Cardiac muscle cell (in vitro differentiated cells and primary cell): Measurements from ENCODE around the gene GRK3. TPM values are rescaled to one million over a fixed set of nuclear protein-coding genes. Genes with fewer than 3 reads are reported as not detected.
"Not testable (repeated sequence)": the region's sequence is repeated elsewhere in the genome, so short reads cannot be mapped to it uniquely, and the experiment has no call there.

ENCODE experiments used
- DNase-seq, 2 donors: peaks; one replicate each; pipeline versions ENCODE4 v3.0.0 to v3.0.0-alpha.2; 2010 to 2017; ENCODE audit warnings: low read depth in 1 of 2, low spot score in 1 of 2
- H3K27ac ChIP-seq: fragments of 200-600 bp; sonication (generic); 2 replicates; pipeline ENCODE4 v1.5.1; 2016
- H3K27me3 ChIP-seq: fragments of 200-600 bp; sonication (generic); 2 replicates; pipeline ENCODE4 v1.6.0; 2016; ENCODE audit warnings: control low read depth
- H3K36me3 ChIP-seq: fragments of 200-600 bp; sonication (generic); 2 replicates; pipeline ENCODE4 v1.5.1; 2016; ENCODE audit warnings: control low read depth
- H3K4me1 ChIP-seq: fragments of 200-600 bp; sonication (generic); 2 replicates; pipeline ENCODE4 v1.8.1; 2017; ENCODE audit warnings: low read depth, mild to moderate bottlenecking, mixed run types
- H3K4me3 ChIP-seq: fragments of 200-600 bp; sonication (generic); 2 replicates; pipeline ENCODE4 v1.5.1; 2016; ENCODE audit warnings: mild to moderate bottlenecking
- H3K9me3 ChIP-seq: fragments of 200-600 bp; sonication (generic); 2 replicates; pipeline ENCODE4 v1.5.1; 2017; ENCODE audit warnings: low read depth, mild to moderate bottlenecking, control low read depth
- polyA plus RNA-seq: library from polyadenylated mRNA; unstranded; fragments of >200 nt; fragmentation: Nextera tagmentation; extraction: Ambion mirVana; gene quantifications from 2 replicates; pipeline ENCODE4 v1.2.1, GENCODE V29; 2016
- total RNA-seq: library from RNA; depleted of rRNA; stranded (reverse); fragments of >200 nt; gene quantifications from 2 replicates; pipeline ENCODE4 v1.2.3, GENCODE V29; 2016
- TF ChIP-seq, protein P1 (sequence below): IDR thresholded peaks from 2 replicates; pipeline ENCODE4 v1.5.1; 2012; ENCODE audit warnings: low read depth, mild to moderate bottlenecking, low read length

Gene GRK3
- total and polyA plus RNA-seq, 2 experiments from 2014 or later = 5.7 to 10.5 TPM

DNA sequence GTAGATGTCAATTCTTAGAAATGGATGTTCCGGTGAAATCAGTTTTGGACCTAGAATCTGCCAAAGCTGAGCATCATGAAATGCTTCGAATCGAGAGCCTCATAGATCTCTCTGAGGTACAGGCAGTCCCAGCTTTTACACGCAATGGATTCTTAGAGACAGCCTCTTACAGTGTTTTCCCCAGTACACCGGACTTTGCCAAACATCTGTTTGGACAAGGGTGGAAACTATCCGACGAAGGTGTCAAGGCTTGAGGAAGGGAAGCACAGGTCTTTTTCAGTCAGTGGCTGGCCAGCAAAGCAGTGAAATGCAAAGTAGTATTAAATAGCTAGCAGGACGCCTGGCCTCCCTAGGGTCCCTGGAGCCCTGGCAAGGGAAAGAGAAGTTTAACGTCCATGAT is 4.9 kb downstream of the GRK3 start:
- Histone ChIP-seq H3K9me3 (no peaks in the 10 kb centered on the region), H3K4me1 (peaks cover 13% of the 10 kb centered on the region), H3K4me3 (no peak overlapping the region), H3K36me3 (no peaks in the 10 kb centered on the region), H3K27me3 (no peaks in the 10 kb centered on the region), H3K27ac (no peak overlapping the region)
- TF ChIP-seq, protein P1, sequence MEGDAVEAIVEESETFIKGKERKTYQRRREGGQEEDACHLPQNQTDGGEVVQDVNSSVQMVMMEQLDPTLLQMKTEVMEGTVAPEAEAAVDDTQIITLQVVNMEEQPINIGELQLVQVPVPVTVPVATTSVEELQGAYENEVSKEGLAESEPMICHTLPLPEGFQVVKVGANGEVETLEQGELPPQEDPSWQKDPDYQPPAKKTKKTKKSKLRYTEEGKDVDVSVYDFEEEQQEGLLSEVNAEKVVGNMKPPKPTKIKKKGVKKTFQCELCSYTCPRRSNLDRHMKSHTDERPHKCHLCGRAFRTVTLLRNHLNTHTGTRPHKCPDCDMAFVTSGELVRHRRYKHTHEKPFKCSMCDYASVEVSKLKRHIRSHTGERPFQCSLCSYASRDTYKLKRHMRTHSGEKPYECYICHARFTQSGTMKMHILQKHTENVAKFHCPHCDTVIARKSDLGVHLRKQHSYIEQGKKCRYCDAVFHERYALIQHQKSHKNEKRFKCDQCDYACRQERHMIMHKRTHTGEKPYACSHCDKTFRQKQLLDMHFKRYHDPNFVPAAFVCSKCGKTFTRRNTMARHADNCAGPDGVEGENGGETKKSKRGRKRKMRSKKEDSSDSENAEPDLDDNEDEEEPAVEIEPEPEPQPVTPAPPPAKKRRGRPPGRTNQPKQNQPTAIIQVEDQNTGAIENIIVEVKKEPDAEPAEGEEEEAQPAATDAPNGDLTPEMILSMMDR = no peak
- no peak for DNase-seq

DNA sequence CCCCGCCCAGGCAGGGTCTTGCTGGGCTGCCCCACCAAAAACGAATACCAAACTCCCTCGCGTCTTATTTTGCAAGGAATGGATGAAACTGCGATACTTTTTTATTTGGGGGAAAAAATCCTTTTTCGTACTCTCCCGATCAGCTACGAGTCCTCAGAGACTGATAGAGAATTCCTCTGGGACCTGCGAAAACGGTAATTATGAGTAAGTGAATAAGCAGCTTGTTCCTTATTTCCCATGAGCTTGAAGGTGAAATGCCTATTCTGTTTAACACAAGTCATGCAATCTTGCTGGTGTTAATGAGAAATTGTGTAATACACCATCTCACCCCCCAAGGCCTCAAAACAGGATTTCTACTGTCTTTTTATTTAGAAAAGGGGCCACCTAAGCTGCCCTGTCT is 5.5 kb downstream of the GRK3 start:
- H3K4me3 ChIP-seq = no peak overlapping the region
- TF ChIP-seq, protein P1 = no peak
- H3K36me3 ChIP-seq = no peaks in the 10 kb centered on the region
- H3K27me3 ChIP-seq = no peaks in the 10 kb centered on the region
- peaks cover 13% of the 10 kb centered on the region for H3K4me1 ChIP-seq
- DNase-seq = no peak
- H3K27ac ChIP-seq = no peak overlapping the region
- no peaks in the 10 kb centered on the region for H3K9me3 ChIP-seq

GRCh38 chr22:25570486-25570885 is 6.0 kb downstream of the GRK3 start:
- H3K4me1 ChIP-seq = peaks cover 12% of the 10 kb centered on the region
- no peaks in the 10 kb centered on the region for H3K27me3 ChIP-seq

DNA sequence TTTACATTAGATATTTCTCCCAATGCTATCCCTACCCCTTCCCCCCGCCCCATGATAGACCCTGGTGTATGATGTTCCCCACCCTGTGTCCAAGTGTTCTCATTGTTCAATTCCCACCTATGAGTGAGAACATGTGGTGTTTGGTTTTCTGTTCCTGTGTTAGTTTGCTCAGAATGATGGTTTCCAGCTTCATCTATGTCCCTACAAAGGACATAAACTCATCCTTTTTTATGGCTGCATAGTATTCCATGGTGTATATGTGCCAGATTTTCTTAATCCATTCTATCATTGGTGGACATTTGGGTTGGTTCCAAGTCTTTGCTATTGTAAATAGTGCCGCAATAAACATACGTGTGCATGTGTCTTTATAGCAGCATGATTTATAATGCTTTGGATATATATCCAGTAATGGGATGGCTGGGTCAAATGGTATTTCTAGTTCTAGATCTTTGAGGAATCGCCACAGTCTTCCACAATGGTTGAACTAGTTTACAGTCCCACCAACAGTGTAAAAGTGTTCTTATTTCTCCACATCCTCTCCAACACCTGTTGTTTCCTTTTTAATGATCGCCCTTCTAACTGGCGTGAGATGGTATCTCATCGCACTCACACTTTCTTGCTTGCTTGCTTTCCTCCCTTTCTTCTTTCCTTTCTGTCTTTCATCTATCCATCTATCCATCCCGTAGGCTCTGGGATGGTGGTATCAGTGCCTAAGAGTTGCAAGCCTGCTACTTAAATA is 7.7 kb downstream of the GRK3 start:
- H3K36me3 ChIP-seq, H3K9me3 ChIP-seq, DNase-seq, H3K27me3 ChIP-seq, H3K4me1 ChIP-seq, H3K4me3 ChIP-seq, H3K27ac ChIP-seq: not testable (repeated sequence)

More at GRCh38 chr22:25570486-25570885, 6.0 kb downstream of the GRK3 start:
- H3K9me3 ChIP-seq = no peaks in the 10 kb centered on the region
- TF ChIP-seq, protein P1 = no peak
- no peak overlapping the region for H3K27ac ChIP-seq
- DNase-seq = no peak
- H3K4me3 ChIP-seq = no peak overlapping the region
- no peaks in the 10 kb centered on the region for H3K36me3 ChIP-seq

DNA sequence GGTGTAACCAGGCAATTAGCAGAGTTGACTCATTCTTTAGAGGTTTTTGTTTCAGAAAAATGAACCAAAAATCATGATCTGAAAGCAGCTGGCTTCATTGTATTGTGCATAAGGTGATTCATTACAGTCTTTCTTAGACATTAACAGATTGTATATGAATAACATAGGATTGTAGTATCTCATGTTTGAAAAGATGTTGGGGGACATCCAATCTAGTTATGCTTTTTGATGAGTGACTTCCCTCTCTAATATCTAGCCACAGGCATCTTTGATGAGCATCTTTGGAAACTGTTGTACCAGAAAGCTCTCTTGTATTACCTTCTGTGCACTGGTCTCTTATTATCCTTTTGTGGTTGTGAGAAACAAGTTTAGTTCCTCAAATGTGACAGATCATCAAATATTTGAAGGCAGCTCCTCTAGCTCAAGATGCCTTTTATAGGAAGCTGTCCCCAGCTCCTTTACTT is 8.3 kb downstream of the GRK3 start:
- H3K4me3 ChIP-seq = no peak overlapping the region
- DNase-seq = no peak
- H3K27me3 ChIP-seq = no peaks in the 10 kb centered on the region
- H3K9me3 ChIP-seq = no peaks in the 10 kb centered on the region
- H3K36me3 ChIP-seq = no peaks in the 10 kb centered on the region
- TF ChIP-seq, protein P1 = no peak
- H3K27ac ChIP-seq = no peak overlapping the region
- peaks cover 4% of the 10 kb centered on the region for H3K4me1 ChIP-seq

DNA sequence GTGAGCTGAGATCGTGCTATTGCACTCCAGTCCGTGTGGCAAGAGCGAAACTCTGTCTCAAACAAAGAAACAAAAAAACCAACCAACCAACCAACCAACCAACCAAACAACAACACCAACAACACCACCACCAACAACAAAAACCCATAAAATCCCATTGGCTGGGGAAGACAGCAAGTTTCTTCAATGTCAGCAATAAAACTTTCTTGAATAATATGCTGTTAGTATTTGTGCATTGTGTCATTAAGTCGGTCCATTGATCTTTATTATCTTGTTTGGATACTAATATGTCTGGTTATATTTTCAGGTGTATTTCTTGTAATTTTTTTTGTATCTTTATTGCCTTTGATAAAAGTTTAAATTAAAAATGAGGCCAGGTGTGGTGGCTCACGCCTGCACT is 9.4 kb downstream of the GRK3 start:
- Histone ChIP-seq H3K27me3 (no peaks in the 10 kb centered on the region), H3K4me1 (peaks cover 4% of the 10 kb centered on the region), H3K9me3 (no peaks in the 10 kb centered on the region), H3K27ac (no peak overlapping the region), H3K4me3 (no peak overlapping the region), H3K36me3 (no peaks in the 10 kb centered on the region)
- no peak for DNase-seq
- TF ChIP-seq, protein P1 = no peak
